CD14-positive monocyte (primary cell): ENCODE measurements around the gene BCAR3. TPM values are rescaled to one million over a fixed set of nuclear protein-coding genes. Genes with fewer than 3 reads are reported as not detected.

Experiments
- DNase-seq, 3 donors: peaks; one replicate each; pipeline ENCODE4 v3.0.0-alpha.2; 2011 to 2022
- H2AFZ ChIP-seq: 2 replicates; pipeline ENCODE4 v1.6.0; 2012; ENCODE audit warnings: mild to moderate bottlenecking, low read depth, low read length, inconsistent platforms; ENCODE audit not compliant: insufficient read depth, poor library complexity, severe bottlenecking
- H3K27ac ChIP-seq, 2 donors: 1 replicate in 1 of 2; 2 replicates in 1 of 2; pipeline ENCODE4 v1.5.1; 2012 to 2013; ENCODE audit warnings: low read length in 2 of 2, control low read depth in 1 of 2, inconsistent platforms in 1 of 2, low read depth in 1 of 2, mild to moderate bottlenecking in 1 of 2
- H3K27me3 ChIP-seq, 2 donors: one replicate each; pipeline versions ENCODE4 v1.6.0 to v1.6.1; 2011 to 2013; ENCODE audit warnings: low read length in 2 of 2; ENCODE audit not compliant: control insufficient read depth in 2 of 2, insufficient read depth in 2 of 2
- H3K36me3 ChIP-seq, 2 donors: replicated peaks in 1 of 2; 1 replicate in 1 of 2; 2 replicates in 1 of 2; pipeline versions ENCODE4 v1.5.1 to v1.6.1; 2012 to 2013; ENCODE audit warnings: low read length in 2 of 2, control low read depth in 1 of 2, inconsistent platforms in 1 of 2, mild to moderate bottlenecking in 1 of 2; ENCODE audit not compliant: insufficient read depth in 2 of 2, control insufficient read depth in 1 of 2
- H3K4me1 ChIP-seq, 2 donors: 1 replicate in 1 of 2; 2 replicates in 1 of 2; pipeline versions ENCODE4 v1.5.1 to v1.6.1; 2012 to 2013; ENCODE audit warnings: low read length in 2 of 2, control low read depth in 1 of 2, inconsistent platforms in 1 of 2, mild to moderate bottlenecking in 1 of 2, moderate library complexity in 1 of 2; ENCODE audit not compliant: insufficient read depth in 2 of 2, control insufficient read depth in 1 of 2
- H3K4me2 ChIP-seq: replicated peaks from 2 replicates; pipeline ENCODE3; 2012; ENCODE audit warnings: low read length, moderate library complexity, mild to moderate bottlenecking; ENCODE audit not compliant: poor library complexity, severe bottlenecking; ENCODE audit errors: extremely low read depth
- H3K4me3 ChIP-seq, 3 experiments: fragments of 200-600 bp in 1 of 3; sonication (generic) in 1 of 3; replicated peaks in 1 of 3; 1 replicate in 2 of 3; 2 replicates in 1 of 3; pipeline ENCODE4 v1.5.1; 2011 to 2013; ENCODE audit warnings: low read length in 3 of 3, mild to moderate bottlenecking in 3 of 3, control low read depth in 2 of 3, low read depth in 2 of 3, inconsistent platforms in 1 of 3, moderate library complexity in 1 of 3
- H3K79me2 ChIP-seq: 2 replicates; pipeline ENCODE4 v1.6.0; 2012; ENCODE audit warnings: mild to moderate bottlenecking, control low read depth, inconsistent platforms, low read length, moderate library complexity; ENCODE audit not compliant: insufficient read depth
- H3K9ac ChIP-seq: 2 replicates; pipeline ENCODE4 v1.6.0; 2017; ENCODE audit warnings: low read length, mild to moderate bottlenecking; ENCODE audit not compliant: insufficient read depth, poor library complexity, severe bottlenecking
- H3K9me3 ChIP-seq, 2 donors: replicated peaks in 1 of 2; 1 replicate in 1 of 2; 2 replicates in 1 of 2; pipeline versions ENCODE4 v1.5.1 to v1.6.1; 2012 to 2013; ENCODE audit warnings: low read length in 2 of 2, control low read depth in 1 of 2; ENCODE audit not compliant: control insufficient read depth in 1 of 2, insufficient read depth in 1 of 2
- H4K20me1 ChIP-seq: 2 replicates; pipeline ENCODE4 v1.6.0; 2012; ENCODE audit warnings: mild to moderate bottlenecking, low read length, control low read depth, moderate library complexity; ENCODE audit not compliant: insufficient read depth
- H3K27ac Mint-ChIP-seq, 7 donors: one replicate each; pipeline ENCODE4 v1.8.0; 2020; ENCODE audit warnings: mild to moderate bottlenecking in 7 of 7, mixed read lengths in 7 of 7, moderate library complexity in 6 of 7, inconsistent platforms in 2 of 7
- H3K27me3 Mint-ChIP-seq, 3 donors: one replicate each; pipeline ENCODE4 v1.8.0; 2021 to 2022; ENCODE audit warnings: low read depth in 3 of 3, mild to moderate bottlenecking in 3 of 3, mixed read lengths in 3 of 3, moderate library complexity in 3 of 3, inconsistent platforms in 1 of 3
- H3K36me3 Mint-ChIP-seq, 2 donors: one replicate each; pipeline ENCODE4 v1.8.0; 2020; ENCODE audit warnings: mixed read lengths in 2 of 2, inconsistent platforms in 1 of 2, mild to moderate bottlenecking in 1 of 2
- H3K4me1 Mint-ChIP-seq: one replicate; pipeline ENCODE4 v1.8.0; 2020; ENCODE audit warnings: mild to moderate bottlenecking, mixed read lengths
- H3K4me3 Mint-ChIP-seq, 2 donors: one replicate each; pipeline ENCODE4 v1.8.0; 2020; ENCODE audit warnings: mild to moderate bottlenecking in 2 of 2, mixed read lengths in 2 of 2, moderate library complexity in 1 of 2
- H3K9me3 Mint-ChIP-seq, 7 donors: one replicate each; pipeline ENCODE4 v1.8.0; 2020 to 2022; ENCODE audit warnings: mixed read lengths in 7 of 7, mild to moderate bottlenecking in 6 of 7, moderate library complexity in 6 of 7, inconsistent platforms in 2 of 7
- WGBS: methylation state at CpG from one replicate; pipeline ENCODE4 v1.1.5; 2013; ENCODE audit warnings: missing lambda C conversion rate; ENCODE audit not compliant: insufficient coverage; 5-methylcytosine and 5-hydroxymethylcytosine counted together
- intact Hi-C, 2 donors: fragments of 100-400 bp; cut with micrococcal nuclease; formaldehyde crosslinking; loops; one replicate each; pipeline versions ENCODE4 v1.15.0 to v1.15.1; 2023
- polyA plus RNA-seq, 3 donors: library from polyadenylated mRNA; depleted of rRNA in 1 of 3; unstranded in 2 of 3; stranded (reverse) in 1 of 3; fragments of 300-500 nt in 2 of 3; fragments of >200 nt in 1 of 3; fragmentation: Illumina TruSeq in 2 of 3; gene quantifications; 1 replicate in 2 of 3; 2 replicates in 1 of 3; pipeline ENCODE4 v1.2.3, GENCODE V29; 2012 to 2021
- TF ChIP-seq, protein P1 (sequence below): fragments of 200-600 bp; IDR thresholded peaks from one replicate; pipeline ENCODE4 v1.8.0; 2022; ENCODE audit warnings: antibody characterized with exemption, mild to moderate bottlenecking

BCAR3 gene
- polyA plus RNA-seq, 3 donors = 0.05 to 0.41 TPM; not detected in 1

DNA sequence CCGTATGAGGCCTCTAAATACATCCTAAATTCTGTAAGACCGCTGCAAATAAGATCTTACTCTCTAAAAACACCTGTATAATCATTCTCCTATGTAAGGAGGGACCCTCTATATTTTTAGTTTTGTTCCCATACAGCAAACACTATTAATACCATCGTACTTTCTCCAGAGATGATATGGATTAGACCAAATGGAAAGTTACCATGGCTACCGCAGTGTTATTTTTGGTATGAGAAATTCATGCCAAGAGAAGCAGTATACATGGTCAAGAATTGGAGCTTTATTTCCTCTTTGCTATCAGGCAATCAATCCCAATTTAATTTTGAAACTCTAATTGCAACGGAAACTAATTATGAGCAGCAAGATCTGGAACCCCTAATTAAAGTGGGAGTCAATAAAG lies 70.0 kb downstream of the BCAR3 start:
- Histone ChIP-seq H3K4me2 (no peak overlapping the region), H3K36me3 (no peaks in the 10 kb centered on the region), H3K4me3 (no peak overlapping the region), H3K9ac (no peak overlapping the region), H2AFZ (no peak overlapping the region), H4K20me1 (no peaks in the 10 kb centered on the region), H3K79me2 (no peaks in the 10 kb centered on the region), H3K4me1 (no peaks in the 10 kb centered on the region), H3K27ac (no peak overlapping the region), H3K27me3 (no peaks in the 10 kb centered on the region), H3K9me3 (no peaks in the 10 kb centered on the region)
- no peaks in the 10 kb centered on the region for H3K36me3 Mint-ChIP-seq
- no peaks in the 10 kb centered on the region for H3K9me3 Mint-ChIP-seq
- H3K4me1 Mint-ChIP-seq = no peaks in the 10 kb centered on the region
- H3K27me3 Mint-ChIP-seq = peaks cover 0 to 6% (median 5%) of the 10 kb centered on the region in 3 donors
- TF ChIP-seq, protein P1, sequence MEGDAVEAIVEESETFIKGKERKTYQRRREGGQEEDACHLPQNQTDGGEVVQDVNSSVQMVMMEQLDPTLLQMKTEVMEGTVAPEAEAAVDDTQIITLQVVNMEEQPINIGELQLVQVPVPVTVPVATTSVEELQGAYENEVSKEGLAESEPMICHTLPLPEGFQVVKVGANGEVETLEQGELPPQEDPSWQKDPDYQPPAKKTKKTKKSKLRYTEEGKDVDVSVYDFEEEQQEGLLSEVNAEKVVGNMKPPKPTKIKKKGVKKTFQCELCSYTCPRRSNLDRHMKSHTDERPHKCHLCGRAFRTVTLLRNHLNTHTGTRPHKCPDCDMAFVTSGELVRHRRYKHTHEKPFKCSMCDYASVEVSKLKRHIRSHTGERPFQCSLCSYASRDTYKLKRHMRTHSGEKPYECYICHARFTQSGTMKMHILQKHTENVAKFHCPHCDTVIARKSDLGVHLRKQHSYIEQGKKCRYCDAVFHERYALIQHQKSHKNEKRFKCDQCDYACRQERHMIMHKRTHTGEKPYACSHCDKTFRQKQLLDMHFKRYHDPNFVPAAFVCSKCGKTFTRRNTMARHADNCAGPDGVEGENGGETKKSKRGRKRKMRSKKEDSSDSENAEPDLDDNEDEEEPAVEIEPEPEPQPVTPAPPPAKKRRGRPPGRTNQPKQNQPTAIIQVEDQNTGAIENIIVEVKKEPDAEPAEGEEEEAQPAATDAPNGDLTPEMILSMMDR = no peak
- no peak for DNase-seq
- H3K27ac Mint-ChIP-seq = no peak overlapping the region
- no peak overlapping the region for H3K4me3 Mint-ChIP-seq
- WGBS = no CpG with 5 or more reads among the region's 5 CpGs
- intact Hi-C loops = no loop called here

DNA sequence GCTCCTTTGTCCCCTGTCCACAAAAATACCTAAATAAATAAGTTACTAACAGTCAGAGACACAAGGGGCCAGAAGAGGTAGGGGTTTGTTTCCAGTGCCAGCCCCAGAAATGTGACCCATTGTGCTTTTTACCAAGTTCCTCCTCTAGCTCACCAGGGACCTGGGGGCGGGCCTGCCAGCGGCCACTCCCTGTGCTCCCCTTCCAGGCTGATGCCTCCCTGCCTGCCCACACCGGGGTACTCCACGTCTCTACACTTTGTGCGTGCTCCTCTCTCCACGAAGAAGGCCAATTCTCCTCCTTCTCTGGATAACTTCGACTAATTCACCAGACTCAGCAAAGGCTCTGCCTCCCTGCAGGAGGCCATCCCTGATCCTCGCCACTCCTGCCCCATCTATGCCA lies 72.1 kb downstream of the BCAR3 start:
- Mint-ChIP-seq H3K36me3 (no peaks in the 10 kb centered on the region), H3K27ac (no peak overlapping the region), H3K9me3 (peaks cover 0 to 1% (median 0%) of the 10 kb centered on the region in 7 donors), H3K4me1 (no peaks in the 10 kb centered on the region), H3K4me3 (no peak overlapping the region), H3K27me3 (peaks cover 0 to 6% (median 5%) of the 10 kb centered on the region in 3 donors)
- DNase-seq = no peak
- H3K9me3 ChIP-seq = no peaks in the 10 kb centered on the region
- no peak overlapping the region for H3K4me2 ChIP-seq
- H3K4me1 ChIP-seq = no peaks in the 10 kb centered on the region
- no peak overlapping the region for H3K27ac ChIP-seq
- intact Hi-C loops = no loop called here
- no peaks in the 10 kb centered on the region for H4K20me1 ChIP-seq
- no peaks in the 10 kb centered on the region for H3K79me2 ChIP-seq
- 91% methylated on average over 8 of the region's 8 CpGs for WGBS
- no peaks in the 10 kb centered on the region for H3K36me3 ChIP-seq
- H3K9ac ChIP-seq = no peak overlapping the region
- TF ChIP-seq, protein P1 = no peak
- H3K4me3 ChIP-seq = no peak overlapping the region
- H2AFZ ChIP-seq = no peak overlapping the region
- no peaks in the 10 kb centered on the region for H3K27me3 ChIP-seq
